Erythroblast (primary cell): ENCODE measurements around the gene HOGA1.
"Not testable (repeated sequence)": the region's sequence is repeated elsewhere in the genome, so short reads cannot be mapped to it uniquely, and the experiment has no call there.

ENCODE experiments used
- DNase-seq, 2 experiments: peaks; one replicate each; lab custom pipeline; 2025; lab: John Stamatoyannopoulos, UW
- GATA1 ChIP-seq: IDR thresholded peaks from 2 replicates; pipeline ENCODE4 v1.6.1; 2011; ENCODE audit warnings: low read depth, mild to moderate bottlenecking, control low read depth, low read length, moderate library complexity
- POLR2A ChIP-seq: IDR thresholded peaks from 2 replicates; pipeline ENCODE4 v1.6.1; 2011; ENCODE audit warnings: mild to moderate bottlenecking, low read length

HOGA1 gene

GRCh38 chr10:97547962-97548361, 36.2 kb upstream of the HOGA1 start:
- no peak for TF ChIP-seq GATA1
- no peak for TF ChIP-seq POLR2A
- no peak for DNase-seq

GRCh38 chr10:97548828-97549455, 35.2 kb upstream of the HOGA1 start:
- TF ChIP-seq POLR2A (no peak), GATA1 (no peak)
- DNase-seq: no peak

- TF ChIP-seq GATA1: no peak
- no peak for DNase-seq
Measured at GRCh38 chr10:97549587-97550322, 34.4 kb upstream of the HOGA1 start.

GRCh38 chr10:97550336-97551149, 33.6 kb upstream of the HOGA1 start:
- DNase-seq: peak in 1 of 2 experiments; percentile 11
- TF ChIP-seq POLR2A (no peak), GATA1 (no peak)

- TF ChIP-seq POLR2A (no peak), GATA1 (no peak)
- no peak for DNase-seq
Measured at GRCh38 chr10:97551271-97551670, 32.9 kb upstream of the HOGA1 start.

GRCh38 chr10:97553575-97554031, 30.6 kb upstream of the HOGA1 start:
- peak; percentile 47 to 70 for DNase-seq
- TF ChIP-seq GATA1 (no peak), POLR2A (no peak)

- DNase-seq: not testable (repeated sequence)
Measured at GRCh38 chr10:97554336-97554735, 29.9 kb upstream of the HOGA1 start.

GRCh38 chr10:97555541-97555940, 28.6 kb upstream of the HOGA1 start:
- DNase-seq: not testable (repeated sequence)

- DNase-seq: not testable (repeated sequence)
Measured at GRCh38 chr10:97560731-97561381, 23.3 kb upstream of the HOGA1 start.

- DNase-seq: not testable (repeated sequence)
Measured at GRCh38 chr10:97561386-97562077, 22.7 kb upstream of the HOGA1 start.

- not testable (repeated sequence) for DNase-seq
Measured at GRCh38 chr10:97562329-97562728, 21.9 kb upstream of the HOGA1 start.

GRCh38 chr10:97563337-97563736, 20.9 kb upstream of the HOGA1 start:
- DNase-seq: no peak
- TF ChIP-seq POLR2A (no peak), GATA1 (no peak)

- TF ChIP-seq GATA1 (no peak), POLR2A (no peak)
- DNase-seq: peak in 1 of 2 experiments; percentile 18
Measured at GRCh38 chr10:97564776-97565175, 19.4 kb upstream of the HOGA1 start.
